RWPE2 (cell line): ENCODE data around the gene TMEM14B.

Experiments
- ATAC-seq: fragments of 200-7000 bp; cut with Tn5 transposase; 3 replicates; pipeline ENCODE4 v1.9.1; 2021; ENCODE audit warnings: low read depth
- DNase-seq: peaks from one replicate; pipeline ENCODE4 v3.0.0-alpha.2; 2020; ENCODE audit warnings: low spot score
- H3K27ac ChIP-seq: fragments of 450-650 bp; 2 replicates; pipeline ENCODE4 v1.5.1; 2017; ENCODE audit warnings: mild to moderate bottlenecking; ENCODE audit not compliant: poor library complexity, severe bottlenecking
- H3K27me3 ChIP-seq: fragments of 250-450 bp; sonication (Bioruptor Pico); 2 replicates; pipeline ENCODE4 v1.5.1; 2021; ENCODE audit warnings: mild to moderate bottlenecking, moderate library complexity; ENCODE audit not compliant: insufficient read depth, poor library complexity, severe bottlenecking
- H3K36me3 ChIP-seq: fragments of 250-450 bp; sonication (Bioruptor Pico); 2 replicates; pipeline ENCODE4 v1.5.1; 2020; ENCODE audit warnings: low read depth, mild to moderate bottlenecking, moderate library complexity
- H3K4me1 ChIP-seq: fragments of 250-450 bp; sonication (Bioruptor Pico); 2 replicates; pipeline ENCODE4 v1.5.1; 2021; ENCODE audit warnings: mild to moderate bottlenecking, moderate library complexity; ENCODE audit not compliant: insufficient read depth, poor library complexity, severe bottlenecking
- H3K4me3 ChIP-seq: fragments of 250-450 bp; sonication (Bioruptor Pico); 2 replicates; pipeline ENCODE4 v1.5.1; 2021; ENCODE audit warnings: mild to moderate bottlenecking, moderate library complexity; ENCODE audit not compliant: severe bottlenecking
- H3K9me3 ChIP-seq: fragments of 250-450 bp; sonication (Bioruptor Pico); 2 replicates; pipeline ENCODE4 v1.5.1; 2021; ENCODE audit warnings: mild to moderate bottlenecking, moderate library complexity; ENCODE audit not compliant: severe bottlenecking
- CTCF ChIP-seq: fragments of 450-650 bp; IDR thresholded peaks from one replicate; pipeline ENCODE4 v1.5.1; 2017; ENCODE audit warnings: mild to moderate bottlenecking, moderate library complexity; ENCODE audit not compliant: poor library complexity, severe bottlenecking

Gene TMEM14B

DNA sequence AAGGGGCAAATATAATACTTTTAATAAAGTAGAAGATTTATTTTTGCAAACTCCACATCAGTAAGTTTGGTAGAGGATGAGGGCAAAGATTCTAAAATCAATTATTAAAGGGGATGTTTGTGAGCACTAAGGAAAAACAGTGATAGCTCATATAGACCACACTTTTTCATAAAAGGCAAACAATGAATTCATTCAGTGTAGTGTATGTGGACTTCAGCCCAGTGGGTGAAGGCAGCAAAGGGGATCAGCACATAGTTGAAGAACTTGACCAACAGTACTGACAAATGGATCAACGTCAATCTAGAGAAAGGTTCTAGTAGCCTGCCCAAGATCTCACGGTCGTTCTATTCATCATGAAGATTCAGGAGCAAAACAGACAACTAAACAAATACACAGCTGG, 45.4 kb downstream of the TMEM14B start:
- Histone ChIP-seq H3K4me1 (no peaks in the 10 kb centered on the region), H3K4me3 (no peak overlapping the region), H3K9me3 (no peaks in the 10 kb centered on the region), H3K27ac (no peak overlapping the region), H3K36me3 (no peaks in the 10 kb centered on the region), H3K27me3 (no peaks in the 10 kb centered on the region)
- TF ChIP-seq CTCF, result no peak
- no peak for ATAC-seq
- no peak for DNase-seq

DNA sequence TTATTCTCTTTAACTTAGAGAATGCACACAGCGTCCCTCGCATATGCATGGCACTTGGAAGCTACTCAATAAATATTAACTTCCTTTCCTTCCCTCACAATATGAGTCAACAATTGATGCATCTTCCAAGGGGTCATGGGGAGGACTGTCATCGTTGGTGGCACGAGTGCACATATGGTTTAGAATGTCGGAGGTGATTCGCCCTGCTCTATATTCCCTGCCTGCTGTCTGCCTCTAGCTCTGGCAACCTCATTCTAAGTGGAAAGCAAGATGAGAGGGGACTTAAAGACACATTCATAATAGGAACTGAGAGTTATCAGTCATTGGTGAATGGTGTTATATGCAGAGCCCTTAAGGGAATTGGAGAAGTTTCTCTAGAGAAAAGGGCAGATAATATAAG, 46.1 kb downstream of the TMEM14B start:
- TF ChIP-seq CTCF, result no peak
- no peak for DNase-seq
- no peaks in the 10 kb centered on the region for H3K36me3 ChIP-seq
- H3K4me3 ChIP-seq, result no peak overlapping the region
- H3K4me1 ChIP-seq, result no peaks in the 10 kb centered on the region
- no peaks in the 10 kb centered on the region for H3K27me3 ChIP-seq
- H3K27ac ChIP-seq, result no peak overlapping the region
- H3K9me3 ChIP-seq, result no peaks in the 10 kb centered on the region
- ATAC-seq, result no peak

GRCh38 chr6:10794239-10794638, 46.6 kb downstream of the TMEM14B start:
- no peak for DNase-seq
- no peak for TF ChIP-seq CTCF
- ATAC-seq, result no peak
- H3K4me1 ChIP-seq, result no peaks in the 10 kb centered on the region
- no peaks in the 10 kb centered on the region for H3K27me3 ChIP-seq
- no peak overlapping the region for H3K27ac ChIP-seq
- no peaks in the 10 kb centered on the region for H3K9me3 ChIP-seq
- no peak overlapping the region for H3K4me3 ChIP-seq
- H3K36me3 ChIP-seq, result no peaks in the 10 kb centered on the region

GRCh38 chr6:10800810-10801209, 53.2 kb downstream of the TMEM14B start:
- Histone ChIP-seq H3K4me3 (no peak overlapping the region), H3K27me3 (no peaks in the 10 kb centered on the region), H3K36me3 (no peaks in the 10 kb centered on the region), H3K9me3 (no peaks in the 10 kb centered on the region), H3K4me1 (peaks cover 7% of the 10 kb centered on the region), H3K27ac (no peak overlapping the region)
- DNase-seq, result no peak
- no peak for TF ChIP-seq CTCF
- peak; percentile 92 for ATAC-seq

GRCh38 chr6:10801224-10801848, 53.7 kb downstream of the TMEM14B start:
- H3K9me3 ChIP-seq, result no peaks in the 10 kb centered on the region
- TF ChIP-seq CTCF, result peak; percentile 99
- H3K27ac ChIP-seq, result no peak overlapping the region
- ATAC-seq (peak; percentile 93), DNase-seq (no peak)
- peaks cover 7% of the 10 kb centered on the region for H3K4me1 ChIP-seq
- no peaks in the 10 kb centered on the region for H3K36me3 ChIP-seq
- no peaks in the 10 kb centered on the region for H3K27me3 ChIP-seq
- H3K4me3 ChIP-seq, result no peak overlapping the region
